C4-2B (cell line): Measurements from ENCODE around the gene MRPL10.

Experiments
- H3K27ac ChIP-seq: fragments of 450-650 bp; 2 replicates; pipeline ENCODE4 v1.5.1; 2017
- ZFX ChIP-seq: fragments of 450-650 bp; IDR thresholded peaks from 2 replicates; pipeline ENCODE4 v1.6.1; 2017
- TF ChIP-seq, protein P1 (sequence below): fragments of 450-650 bp; conservative IDR thresholded peaks from 2 replicates; pipeline ENCODE4 v1.5.1; 2017; ENCODE audit warnings: mild to moderate bottlenecking

Gene MRPL10

DNA sequence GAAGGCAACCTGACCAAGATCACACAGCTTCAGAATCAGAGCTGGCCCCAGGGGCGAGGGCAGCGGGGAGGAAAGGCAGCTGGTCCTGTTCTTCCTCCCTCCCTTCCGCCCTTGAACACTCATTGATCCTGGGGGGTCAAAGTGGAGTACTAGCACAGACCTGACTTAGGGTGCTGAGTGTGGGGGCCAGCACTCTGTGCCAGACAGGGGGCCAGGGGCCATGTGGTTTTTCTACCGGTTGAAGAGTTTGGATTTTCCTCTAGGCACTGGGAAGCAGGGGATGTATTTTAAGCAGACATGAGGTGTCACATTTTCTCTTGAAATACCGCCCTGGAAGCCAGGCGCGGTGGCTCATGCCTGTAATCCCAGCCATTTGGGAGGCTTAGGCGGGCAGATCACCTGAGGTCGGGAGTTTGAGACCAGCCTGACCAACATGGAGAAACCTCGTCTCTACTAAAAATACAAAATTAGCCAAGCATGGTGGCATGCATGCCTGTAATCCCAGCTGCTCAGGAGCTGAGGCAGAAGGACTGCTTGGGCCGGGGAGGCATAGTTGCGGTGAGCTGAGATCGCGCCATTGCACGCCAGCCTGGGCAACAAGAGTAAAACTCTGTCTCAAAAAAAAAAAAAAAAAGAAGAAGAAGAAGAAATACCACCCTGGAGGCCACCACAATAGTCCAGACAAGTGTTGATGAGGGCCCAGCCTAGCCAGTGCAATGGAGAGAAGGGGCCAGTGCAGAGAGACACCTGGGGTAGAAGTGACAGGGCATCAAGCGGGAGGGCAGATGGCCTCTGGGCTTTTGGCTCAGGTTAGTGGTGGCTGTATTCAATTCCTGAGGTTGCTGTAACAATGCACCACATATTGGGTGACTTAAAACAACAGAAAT is 25.1 kb downstream of the MRPL10 start:
- TF ChIP-seq, protein P1, sequence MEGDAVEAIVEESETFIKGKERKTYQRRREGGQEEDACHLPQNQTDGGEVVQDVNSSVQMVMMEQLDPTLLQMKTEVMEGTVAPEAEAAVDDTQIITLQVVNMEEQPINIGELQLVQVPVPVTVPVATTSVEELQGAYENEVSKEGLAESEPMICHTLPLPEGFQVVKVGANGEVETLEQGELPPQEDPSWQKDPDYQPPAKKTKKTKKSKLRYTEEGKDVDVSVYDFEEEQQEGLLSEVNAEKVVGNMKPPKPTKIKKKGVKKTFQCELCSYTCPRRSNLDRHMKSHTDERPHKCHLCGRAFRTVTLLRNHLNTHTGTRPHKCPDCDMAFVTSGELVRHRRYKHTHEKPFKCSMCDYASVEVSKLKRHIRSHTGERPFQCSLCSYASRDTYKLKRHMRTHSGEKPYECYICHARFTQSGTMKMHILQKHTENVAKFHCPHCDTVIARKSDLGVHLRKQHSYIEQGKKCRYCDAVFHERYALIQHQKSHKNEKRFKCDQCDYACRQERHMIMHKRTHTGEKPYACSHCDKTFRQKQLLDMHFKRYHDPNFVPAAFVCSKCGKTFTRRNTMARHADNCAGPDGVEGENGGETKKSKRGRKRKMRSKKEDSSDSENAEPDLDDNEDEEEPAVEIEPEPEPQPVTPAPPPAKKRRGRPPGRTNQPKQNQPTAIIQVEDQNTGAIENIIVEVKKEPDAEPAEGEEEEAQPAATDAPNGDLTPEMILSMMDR, result no peak
- TF ChIP-seq ZFX, result no peak

GRCh38 chr17:47804461-47804860 is 26.9 kb downstream of the MRPL10 start:
- H3K27ac ChIP-seq, result no peak overlapping the region

More for the DNA sequence above, 25.1 kb downstream of the MRPL10 start:
- H3K27ac ChIP-seq, result no peak overlapping the region

GRCh38 chr17:47803751-47804150 is 27.6 kb downstream of the MRPL10 start:
- no peak for TF ChIP-seq ZFX
- TF ChIP-seq, protein P1, result no peak
- H3K27ac ChIP-seq, result no peak overlapping the region

More at GRCh38 chr17:47804461-47804860, 26.9 kb downstream of the MRPL10 start:
- no peak for TF ChIP-seq ZFX
- TF ChIP-seq, protein P1, result no peak

DNA sequence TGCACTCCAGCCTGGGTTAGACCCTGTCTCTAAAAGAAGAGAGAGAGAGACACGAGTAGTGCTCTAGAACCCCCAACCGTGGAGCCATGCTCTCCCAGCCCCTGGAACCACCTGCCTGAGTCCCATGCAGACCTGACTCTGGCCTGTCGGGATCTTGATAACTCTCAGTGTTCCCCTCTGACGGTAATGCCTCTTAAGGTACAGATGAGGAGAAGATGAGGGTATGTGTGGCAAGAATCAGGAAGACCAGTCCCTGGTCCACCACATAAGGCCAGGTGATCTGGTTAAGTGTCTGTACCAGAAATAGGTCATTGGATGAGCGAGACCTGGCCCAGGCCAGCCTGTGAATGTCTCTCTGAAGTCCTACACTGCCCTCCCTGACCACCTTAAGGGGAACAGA is 28.1 kb downstream of the MRPL10 start:
- no peak overlapping the region for H3K27ac ChIP-seq
- TF ChIP-seq, protein P1, result no peak
- no peak for TF ChIP-seq ZFX

- TF ChIP-seq, protein P1, result peak; percentile 84
- no peak for TF ChIP-seq ZFX
- H3K27ac ChIP-seq, result no peak overlapping the region
These were observed 28.9 kb downstream of the MRPL10 start for GRCh38 chr17:47802341-47803022.

DNA sequence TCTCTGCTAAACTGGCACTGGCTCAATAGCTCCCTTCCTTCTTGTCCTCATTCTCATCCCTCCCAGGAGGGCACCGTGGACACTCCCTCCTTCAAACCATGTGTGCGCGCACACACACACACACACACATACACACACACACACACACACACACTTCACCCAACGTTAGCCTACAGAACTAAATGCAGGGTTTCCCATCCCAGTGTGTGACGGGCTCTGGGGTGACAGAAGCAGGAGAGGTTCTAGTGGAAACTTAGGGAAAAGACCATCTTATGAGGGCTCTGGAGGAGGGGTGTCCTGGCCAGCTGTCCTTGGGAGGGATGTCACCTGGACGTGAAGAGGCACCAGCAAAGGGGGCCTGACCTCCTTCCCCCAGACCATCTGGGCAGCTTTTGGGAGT is 29.4 kb downstream of the MRPL10 start:
- H3K27ac ChIP-seq, result no peak overlapping the region

More for the DNA sequence above, 29.4 kb downstream of the MRPL10 start:
- TF ChIP-seq, protein P1, result no peak
- no peak for TF ChIP-seq ZFX
